ENCODE results near the gene E2F4. TPM values are rescaled to one million over a fixed set of nuclear protein-coding genes. Genes with fewer than 3 reads are reported as not detected.

E2F4 gene
- total RNA-seq, 1 experiment from 2014 or later, result 74.5 TPM

DNA sequence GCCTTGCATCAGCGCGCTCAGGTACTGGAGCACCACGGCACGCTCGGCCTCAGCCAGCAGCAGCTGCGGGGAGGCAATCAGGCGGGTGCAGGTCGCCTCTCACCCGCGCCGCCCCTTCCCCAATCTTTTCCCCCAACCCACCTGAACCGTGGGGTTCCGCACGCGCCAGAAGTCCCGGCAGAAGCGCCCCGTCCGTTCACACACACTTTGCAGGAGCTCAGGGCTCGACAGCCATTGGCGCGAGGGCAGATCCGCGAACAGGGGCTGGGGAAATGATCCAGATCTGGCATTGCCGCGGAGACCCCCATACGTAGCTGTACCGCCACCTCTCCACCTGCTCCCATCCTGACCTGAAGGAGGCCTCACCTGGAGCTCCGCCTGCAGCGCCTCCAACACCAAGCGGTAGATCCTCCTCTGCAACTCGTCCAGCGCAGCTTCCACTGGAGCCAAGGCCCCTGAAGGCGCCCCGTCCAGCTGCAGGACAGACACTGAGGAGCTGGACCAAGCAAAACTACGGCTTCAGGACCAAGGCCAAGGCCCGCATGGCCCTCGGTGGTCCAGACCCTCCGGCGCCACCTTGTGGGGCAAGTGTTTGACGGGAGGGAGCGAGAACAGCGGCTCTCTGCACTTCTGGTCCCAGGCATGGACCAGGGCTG is 6.8 kb upstream of the E2F4 start:
- ATAC-seq (peak; percentile 71), DNase-seq (ENCODE audit: low read depth, low spot score) (peak; percentile 39)
- H3K4me1 ChIP-seq (ENCODE audit: control insufficient read depth, insufficient read depth, low read length), result peaks cover 8% of the 10 kb centered on the region
- no peaks in the 10 kb centered on the region for H3K27me3 ChIP-seq (ENCODE audit: control insufficient read depth, insufficient read depth, low read length)
- POLR2A ChIA-PET, result no interaction called here
- H3K27ac ChIP-seq (ENCODE audit: low read length), result no peak overlapping the region
- no peak overlapping the region for H3K4me3 ChIP-seq (ENCODE audit: low read depth in 2 of 2, low read length in 2 of 2)
- H3K36me3 ChIP-seq (ENCODE audit: control insufficient read depth, insufficient read depth, low read length), result peaks cover 4% of the 10 kb centered on the region; the same call in 1 of the 2 replicates
- TF ChIP-seq POLR2AphosphoS5 (IDR thresholded peaks at IDR 0.05; ENCODE audit: low read depth, low read length), result no peak
- TF ChIP-seq CTCF (IDR thresholded peaks at IDR 0.05), result peak; percentile 84; the same call in 1 of the 2 replicates
- TF ChIP-seq TCF7L2 (IDR thresholded peaks at IDR 0.05; ENCODE audit: low read depth, low read length), result no peak
- TF ChIP-seq SIN3A (IDR thresholded peaks at IDR 0.05; ENCODE audit: borderline replicate concordance, insufficient read depth, low read depth, low read length), result peak; percentile 77; the same call in 1 of the 2 replicates
- TF ChIP-seq, protein P1, sequence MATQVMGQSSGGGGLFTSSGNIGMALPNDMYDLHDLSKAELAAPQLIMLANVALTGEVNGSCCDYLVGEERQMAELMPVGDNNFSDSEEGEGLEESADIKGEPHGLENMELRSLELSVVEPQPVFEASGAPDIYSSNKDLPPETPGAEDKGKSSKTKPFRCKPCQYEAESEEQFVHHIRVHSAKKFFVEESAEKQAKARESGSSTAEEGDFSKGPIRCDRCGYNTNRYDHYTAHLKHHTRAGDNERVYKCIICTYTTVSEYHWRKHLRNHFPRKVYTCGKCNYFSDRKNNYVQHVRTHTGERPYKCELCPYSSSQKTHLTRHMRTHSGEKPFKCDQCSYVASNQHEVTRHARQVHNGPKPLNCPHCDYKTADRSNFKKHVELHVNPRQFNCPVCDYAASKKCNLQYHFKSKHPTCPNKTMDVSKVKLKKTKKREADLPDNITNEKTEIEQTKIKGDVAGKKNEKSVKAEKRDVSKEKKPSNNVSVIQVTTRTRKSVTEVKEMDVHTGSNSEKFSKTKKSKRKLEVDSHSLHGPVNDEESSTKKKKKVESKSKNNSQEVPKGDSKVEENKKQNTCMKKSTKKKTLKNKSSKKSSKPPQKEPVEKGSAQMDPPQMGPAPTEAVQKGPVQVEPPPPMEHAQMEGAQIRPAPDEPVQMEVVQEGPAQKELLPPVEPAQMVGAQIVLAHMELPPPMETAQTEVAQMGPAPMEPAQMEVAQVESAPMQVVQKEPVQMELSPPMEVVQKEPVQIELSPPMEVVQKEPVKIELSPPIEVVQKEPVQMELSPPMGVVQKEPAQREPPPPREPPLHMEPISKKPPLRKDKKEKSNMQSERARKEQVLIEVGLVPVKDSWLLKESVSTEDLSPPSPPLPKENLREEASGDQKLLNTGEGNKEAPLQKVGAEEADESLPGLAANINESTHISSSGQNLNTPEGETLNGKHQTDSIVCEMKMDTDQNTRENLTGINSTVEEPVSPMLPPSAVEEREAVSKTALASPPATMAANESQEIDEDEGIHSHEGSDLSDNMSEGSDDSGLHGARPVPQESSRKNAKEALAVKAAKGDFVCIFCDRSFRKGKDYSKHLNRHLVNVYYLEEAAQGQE (IDR thresholded peaks at IDR 0.05; ENCODE audit: insufficient read depth in 1 of 2, low read depth in 2 of 2, low read length in 1 of 2), result peak; percentile 95 to 99
- no peaks in the 10 kb centered on the region for H3K9me3 ChIP-seq (ENCODE audit: control insufficient read depth, insufficient read depth, low read depth, low read length)
- intact Hi-C loops (cut with micrococcal nuclease; ENCODE audit: unreplicated experiment) (loop anchor here (10.0 kb wide), 1 partner anchor 230 kb away; no protein-coding TSS in a partner anchor), in situ Hi-C loops (cut with HindIII; ENCODE audit: low pct_unique_long_range_greater_than_20kb, low sequenced_read_pairs) (no loop called here)
- CTCF ChIA-PET, result interaction anchor here (0.7 kb wide), 1 partner anchor 14 kb away, joined by 4 read pairs; the partner anchor contains the start of gene NOL3
- BruUV-seq (replicated peaks), result no TSS peak

- Histone ChIP-seq H3K9me3 (ENCODE audit: control insufficient read depth, insufficient read depth, low read depth, low read length) (no peaks in the 10 kb centered on the region), H3K36me3 (ENCODE audit: control insufficient read depth, insufficient read depth, low read length) (peaks cover 4% of the 10 kb centered on the region; the same call in 1 of the 2 replicates), H3K27ac (ENCODE audit: low read length) (no peak overlapping the region), H3K4me1 (ENCODE audit: control insufficient read depth, insufficient read depth, low read length) (peaks cover 12% of the 10 kb centered on the region), H3K27me3 (ENCODE audit: control insufficient read depth, insufficient read depth, low read length) (no peaks in the 10 kb centered on the region), H3K4me3 (ENCODE audit: low read depth in 2 of 2, low read length in 2 of 2) (0 out of 4 replicates have a peak overlapping the region, but pooled peaks of 1 of the 2 experiments have one; percentile 0)
- ChIA-PET CTCF (interaction anchor here (0.7 kb wide), 1 partner anchor 15 kb away, joined by 4 read pairs; the partner anchor contains the start of gene NOL3), POLR2A (no interaction called here)
- BruUV-seq (replicated peaks), result no TSS peak
- intact Hi-C loops (cut with micrococcal nuclease; ENCODE audit: unreplicated experiment), result loop anchor here (10.0 kb wide), 1 partner anchor 231 kb away; no protein-coding TSS in a partner anchor
- no peak for ATAC-seq
- DNase-seq (ENCODE audit: low read depth, low spot score), result no peak
- TF ChIP-seq POLR2AphosphoS5 (IDR thresholded peaks at IDR 0.05; ENCODE audit: low read depth, low read length) (no peak), TCF7L2 (IDR thresholded peaks at IDR 0.05; ENCODE audit: low read depth, low read length) (no peak), CTCF (IDR thresholded peaks at IDR 0.05) (no peak; the same call in 1 of the 2 replicates), SIN3A (IDR thresholded peaks at IDR 0.05; ENCODE audit: borderline replicate concordance, insufficient read depth, low read depth, low read length) (no peak)
- TF ChIP-seq, protein P1 (IDR thresholded peaks at IDR 0.05; ENCODE audit: insufficient read depth in 1 of 2, low read depth in 2 of 2, low read length in 1 of 2), result no peak
- in situ Hi-C loops (cut with HindIII; ENCODE audit: low pct_unique_long_range_greater_than_20kb, low sequenced_read_pairs), result no loop called here
Observed at GRCh38 chr16:67185651-67186134, 6.3 kb upstream of the E2F4 start.

All from Panc1 (cell line).